DMS153 treated with DMSO at 0.1 percent for 48 hours (cell line): Measurements from ENCODE around the gene P2RX5.
A peak's percentile ranks its signal among the peaks of the same experiment; 100 is the strongest.

Experiments
- DNase-seq: peaks from one replicate; lab custom pipeline; 2025; ENCODE audit not compliant: unreplicated experiment; lab: John Stamatoyannopoulos, UW

P2RX5 gene

DNA sequence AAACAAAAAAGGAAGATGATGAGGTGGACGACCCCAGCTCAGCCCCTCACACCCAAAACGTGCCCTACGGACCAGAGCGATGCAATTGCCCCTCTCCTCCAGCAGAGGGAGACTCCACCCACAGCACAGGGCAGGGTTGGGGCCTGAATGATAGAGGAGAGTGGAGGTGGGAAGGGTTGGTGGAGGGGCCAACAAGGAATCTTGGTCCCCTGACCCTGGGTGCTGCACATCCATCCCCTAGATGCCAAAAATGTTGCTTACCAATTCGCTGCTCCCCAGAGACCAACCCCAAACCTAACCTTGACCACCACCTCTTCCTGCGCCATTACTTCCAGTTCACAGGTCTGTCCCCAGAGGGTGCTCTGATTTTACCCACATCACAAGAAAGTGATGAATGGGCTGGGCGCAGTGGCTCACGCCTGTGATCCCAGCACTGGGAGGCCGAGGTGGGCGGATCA is 12.9 kb downstream of the P2RX5 start:
- no peak for DNase-seq

DNA sequence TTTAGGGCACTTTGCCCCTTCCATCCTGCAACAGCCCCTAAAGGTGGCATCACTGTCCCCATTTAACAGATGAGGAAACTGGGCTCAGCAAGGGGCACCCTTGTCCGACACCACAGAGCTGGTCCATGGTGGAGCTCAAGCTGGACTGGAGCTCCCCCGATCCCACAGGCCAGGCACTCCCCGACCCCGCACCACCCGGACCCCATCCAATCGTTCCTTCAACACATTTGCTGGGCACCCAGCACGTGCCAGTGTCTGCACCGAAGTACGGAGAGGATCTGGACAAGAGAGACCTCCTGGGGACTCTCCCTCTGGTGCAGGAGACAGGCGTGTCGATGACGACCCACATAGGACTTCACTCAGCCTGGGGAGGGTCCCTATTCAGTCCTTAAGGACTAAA is 13.9 kb downstream of the P2RX5 start:
- no peak for DNase-seq

DNA sequence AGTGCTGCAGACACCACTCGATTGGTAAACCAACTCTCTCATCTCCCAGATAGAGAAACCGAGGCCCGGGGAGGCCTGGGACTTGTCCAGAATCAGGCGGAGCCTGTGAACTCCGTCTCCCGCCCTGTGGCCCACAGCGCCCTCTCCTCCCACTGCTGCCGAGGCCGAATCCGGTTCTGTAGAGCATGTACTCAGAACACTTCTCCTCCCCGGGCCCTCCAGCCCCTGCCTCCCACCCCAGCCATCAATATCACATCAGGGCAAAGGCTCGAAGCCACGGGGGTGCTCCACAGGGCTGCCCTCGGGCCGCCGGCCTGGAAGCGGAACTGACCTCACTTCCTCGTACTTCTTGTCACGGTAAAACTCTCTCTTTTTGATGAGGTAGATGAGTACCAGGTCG is 14.4 kb downstream of the P2RX5 start:
- DNase-seq: no peak

DNA sequence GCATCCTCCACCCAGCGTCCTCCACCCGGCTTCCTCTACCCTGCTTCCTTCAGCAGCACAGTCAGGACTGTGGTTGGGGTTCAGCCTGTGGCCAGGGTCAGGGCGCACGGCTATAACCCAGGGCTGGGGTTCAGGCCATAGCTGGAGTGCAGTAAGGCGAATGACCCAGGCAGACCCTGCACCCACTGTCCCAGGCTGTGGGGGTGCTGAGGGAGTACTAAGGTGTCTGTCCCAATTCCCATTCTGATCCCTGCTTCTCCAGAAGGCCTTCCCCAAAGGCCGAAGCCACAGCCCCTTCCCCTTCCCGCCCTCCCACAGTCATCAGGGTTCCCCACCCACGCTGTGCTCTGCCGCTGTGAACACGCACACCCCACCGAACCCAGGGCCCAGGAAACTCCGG is 14.9 kb downstream of the P2RX5 start:
- DNase-seq: no peak

DNA sequence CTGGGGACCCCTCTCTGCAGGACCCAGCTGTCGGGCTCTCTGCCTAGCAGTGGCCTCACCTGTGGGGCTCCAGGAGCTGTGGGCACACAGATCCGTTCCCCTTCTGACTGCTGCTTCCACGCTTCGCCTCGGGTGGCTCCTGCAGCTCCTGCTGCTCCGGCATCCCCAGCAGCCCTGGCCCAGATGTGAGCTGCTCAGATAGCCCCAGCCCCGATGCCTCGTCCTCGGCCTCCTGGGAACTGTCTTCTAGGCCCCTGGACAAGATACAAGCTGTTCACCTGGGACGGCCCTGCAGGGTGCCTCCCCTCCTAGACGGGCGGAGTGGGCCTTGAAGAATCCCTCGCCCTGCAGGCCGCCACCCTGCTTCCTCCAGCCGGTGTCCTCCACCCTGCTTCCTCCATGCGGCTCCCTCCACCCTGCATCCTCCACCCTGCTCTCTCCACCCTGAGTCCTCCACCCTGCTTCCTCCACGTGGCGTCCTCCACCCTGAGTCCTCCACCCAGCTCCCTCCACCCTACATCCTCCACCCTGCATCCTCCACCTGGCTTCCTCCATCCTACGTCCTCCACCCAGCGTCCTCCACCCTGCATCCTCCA is 16.3 kb downstream of the P2RX5 start:
- DNase-seq: no peak

DNA sequence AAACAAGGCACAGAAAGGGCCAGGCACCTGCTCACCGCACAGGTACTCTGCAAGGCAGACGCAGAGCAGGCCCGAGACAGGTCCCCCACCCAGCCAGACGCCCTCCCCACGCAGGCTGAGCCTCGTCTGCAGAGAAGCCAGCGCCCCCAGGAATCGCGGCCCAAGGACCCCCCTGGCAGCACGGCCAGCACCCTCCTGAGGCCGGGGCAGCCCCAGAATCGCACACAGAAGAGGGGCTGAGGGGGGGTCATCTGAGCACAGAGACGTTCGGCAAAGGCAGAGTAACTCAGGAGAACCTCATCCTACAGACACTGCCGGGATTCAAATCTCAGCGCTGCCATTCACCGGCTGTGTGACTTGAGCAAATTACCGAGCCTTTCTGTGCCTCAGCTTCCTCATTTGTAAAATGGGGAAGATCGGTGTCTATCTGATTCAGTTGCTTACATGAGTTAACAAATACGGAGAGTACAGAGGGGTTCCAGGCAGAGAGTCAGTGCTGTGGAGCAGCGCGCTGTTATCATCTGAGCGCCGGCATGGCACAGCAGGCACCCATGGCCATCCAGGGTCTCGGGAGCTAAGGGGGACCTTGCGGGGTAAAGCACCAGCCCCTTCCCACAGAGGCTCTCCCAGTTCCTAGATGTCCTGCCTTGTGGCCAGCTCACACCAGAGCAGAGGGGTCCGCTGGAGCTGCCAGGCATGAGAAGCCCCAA is 17.0 kb downstream of the P2RX5 start:
- DNase-seq: no peak

DNA sequence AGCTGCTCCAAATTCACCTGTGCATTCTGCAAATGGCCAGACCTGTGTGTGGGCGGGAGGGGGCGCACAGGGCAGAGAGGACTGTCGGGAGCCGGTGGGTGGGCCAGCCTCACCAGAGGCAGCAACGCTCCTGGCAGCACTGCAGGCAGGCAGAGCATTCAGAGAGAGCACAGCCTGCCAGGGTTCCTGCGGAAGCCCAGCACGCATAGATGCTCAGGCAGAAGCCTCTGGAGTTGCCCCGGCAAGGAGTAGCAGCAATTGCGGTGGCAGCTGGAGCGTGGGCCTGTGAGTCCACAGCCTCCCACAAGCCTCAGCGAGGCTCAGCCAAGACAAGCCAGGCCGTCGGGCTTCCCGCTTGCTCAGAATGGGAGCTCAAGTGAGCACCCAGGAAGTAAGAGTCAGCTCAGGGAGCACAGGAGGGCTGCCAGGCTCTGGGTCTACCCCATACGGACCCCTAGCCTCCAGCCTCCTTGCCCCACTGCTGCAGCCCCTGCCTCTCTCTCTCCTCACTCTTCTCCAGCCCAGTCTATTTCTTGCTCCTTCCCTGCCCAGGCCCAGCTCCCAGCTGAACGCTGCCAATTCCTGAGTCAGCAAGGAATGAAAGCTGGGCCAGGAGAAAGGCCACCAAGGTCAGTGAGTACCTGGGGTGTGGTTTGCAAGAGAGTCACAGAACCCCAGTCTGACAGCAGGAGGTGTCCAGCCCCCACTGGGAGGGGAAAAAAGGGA is 17.7 kb downstream of the P2RX5 start:
- DNase-seq: no peak

DNA sequence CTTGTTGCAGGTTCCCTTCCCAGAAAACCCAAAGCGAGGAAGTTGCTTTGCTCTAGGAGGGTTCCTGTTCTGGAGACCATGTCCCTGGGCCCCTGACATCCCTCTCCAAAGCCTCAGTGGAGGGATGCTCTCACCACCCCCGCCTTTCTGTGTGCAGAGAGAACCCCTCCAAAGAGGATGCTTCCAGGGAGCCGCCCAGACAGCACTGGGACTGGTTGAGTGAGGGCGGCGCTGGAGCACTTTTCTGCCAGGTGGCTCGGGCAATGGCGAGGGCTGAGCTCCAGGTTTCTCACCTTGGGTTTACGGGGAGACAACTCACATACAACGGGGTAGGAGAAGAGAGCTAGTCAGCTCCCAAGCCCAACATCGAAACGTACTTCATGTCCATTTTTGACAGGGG is 20.1 kb downstream of the P2RX5 start:
- no peak for DNase-seq

DNA sequence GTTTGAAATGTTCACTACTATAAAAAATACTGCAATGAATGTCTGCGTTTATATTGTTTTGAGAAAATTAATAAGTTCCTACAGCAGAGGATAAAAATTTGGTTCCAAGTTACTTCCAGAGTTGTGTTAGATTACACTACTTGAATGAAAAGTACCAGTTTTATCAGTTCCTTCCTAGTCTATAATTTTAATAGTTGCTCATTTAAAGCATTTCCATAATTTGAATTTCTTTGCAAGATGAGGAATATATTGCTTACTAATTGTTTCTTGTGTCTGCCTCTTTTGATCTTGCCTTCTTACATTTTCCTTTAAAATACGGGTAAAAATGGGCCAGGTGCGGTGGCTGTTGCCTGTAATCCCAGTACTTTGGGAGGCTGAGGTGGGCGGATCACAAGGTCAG is 23.4 kb downstream of the P2RX5 start:
- no peak for DNase-seq

DNA sequence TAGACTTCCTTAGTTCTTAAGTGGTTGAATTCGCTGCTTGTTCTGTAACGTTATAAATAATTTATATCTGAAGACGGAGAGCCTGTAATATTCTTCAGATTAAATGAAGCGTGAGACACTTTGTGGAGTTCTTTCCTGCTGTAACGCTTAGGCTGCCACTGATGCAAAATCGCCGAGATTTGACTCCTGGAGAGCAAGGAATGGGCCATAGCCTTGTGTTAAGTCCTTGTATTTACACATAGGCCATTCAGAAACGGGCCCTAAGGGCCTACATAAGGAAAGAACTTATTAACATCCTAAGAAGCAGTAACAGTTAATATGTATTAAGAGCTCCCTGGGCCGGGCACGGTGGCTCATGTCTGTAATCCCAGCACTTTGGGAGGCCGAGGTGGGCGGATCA is 26.4 kb downstream of the P2RX5 start:
- no peak for DNase-seq

DNA sequence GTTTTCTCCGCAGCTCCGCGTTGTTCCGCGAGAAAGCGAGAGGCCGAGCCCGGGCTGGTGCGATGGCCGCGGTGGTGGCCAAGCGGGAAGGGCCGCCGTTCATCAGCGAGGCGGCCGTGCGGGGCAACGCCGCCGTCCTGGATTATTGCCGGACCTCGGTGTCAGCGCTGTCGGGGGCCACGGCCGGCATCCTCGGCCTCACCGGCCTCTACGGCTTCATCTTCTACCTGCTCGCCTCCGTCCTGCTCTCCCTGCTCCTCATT is 26.9 kb downstream of the P2RX5 start:
- DNase-seq: no peak

DNA sequence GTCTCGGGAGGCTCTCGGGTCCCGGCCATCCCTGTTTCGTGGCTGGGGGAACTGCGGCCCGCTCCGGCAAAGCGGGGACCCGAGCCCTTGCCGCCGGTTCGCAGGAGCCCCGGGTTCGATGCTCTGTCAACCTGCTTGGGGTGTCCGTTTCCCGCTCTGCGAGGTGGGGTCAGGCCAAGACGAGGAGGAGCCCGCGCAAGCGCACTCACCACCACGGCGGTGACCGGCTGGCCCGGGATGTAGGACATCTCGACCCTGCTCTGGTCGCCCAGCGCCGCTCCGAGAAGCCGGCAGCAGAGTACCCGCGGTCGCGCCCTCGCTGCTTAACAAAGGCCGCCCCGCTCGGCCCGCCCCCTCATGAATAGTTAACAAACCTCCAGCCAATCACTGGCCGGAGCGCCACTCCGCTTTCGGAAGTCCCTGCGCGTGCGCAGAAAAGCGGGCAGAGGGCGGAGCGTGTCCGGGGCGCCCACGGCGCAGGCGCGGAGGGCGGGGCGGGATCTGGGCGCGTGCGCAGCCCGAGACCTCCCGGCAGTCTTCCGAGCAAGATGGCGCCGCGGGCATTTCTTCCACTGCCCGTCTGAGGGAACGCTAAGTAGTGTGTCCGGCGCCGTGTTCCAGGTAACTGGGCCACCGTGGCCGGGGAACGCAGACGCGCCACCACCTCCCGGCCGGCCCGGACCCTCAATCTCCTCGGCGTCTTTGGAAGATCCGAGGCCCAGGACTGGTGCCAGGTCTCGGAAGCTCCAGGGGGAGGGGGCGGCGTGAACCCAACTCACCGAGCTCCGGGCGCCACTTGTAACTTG is 27.5 kb downstream of the P2RX5 start, which contains the start of the genes EMC6 and TAX1BP3:
EMC6 (plus strand) TSS at position 534 of the 806 bp plus-strand sequence. CDS start 335 bp downstream, outside the sequence.
TAX1BP3 (minus strand) TSS at position 300 of the 806 bp plus-strand sequence; CDS start at position 248, 52 bp downstream.
- DNase-seq: peak; percentile 64

DNA sequence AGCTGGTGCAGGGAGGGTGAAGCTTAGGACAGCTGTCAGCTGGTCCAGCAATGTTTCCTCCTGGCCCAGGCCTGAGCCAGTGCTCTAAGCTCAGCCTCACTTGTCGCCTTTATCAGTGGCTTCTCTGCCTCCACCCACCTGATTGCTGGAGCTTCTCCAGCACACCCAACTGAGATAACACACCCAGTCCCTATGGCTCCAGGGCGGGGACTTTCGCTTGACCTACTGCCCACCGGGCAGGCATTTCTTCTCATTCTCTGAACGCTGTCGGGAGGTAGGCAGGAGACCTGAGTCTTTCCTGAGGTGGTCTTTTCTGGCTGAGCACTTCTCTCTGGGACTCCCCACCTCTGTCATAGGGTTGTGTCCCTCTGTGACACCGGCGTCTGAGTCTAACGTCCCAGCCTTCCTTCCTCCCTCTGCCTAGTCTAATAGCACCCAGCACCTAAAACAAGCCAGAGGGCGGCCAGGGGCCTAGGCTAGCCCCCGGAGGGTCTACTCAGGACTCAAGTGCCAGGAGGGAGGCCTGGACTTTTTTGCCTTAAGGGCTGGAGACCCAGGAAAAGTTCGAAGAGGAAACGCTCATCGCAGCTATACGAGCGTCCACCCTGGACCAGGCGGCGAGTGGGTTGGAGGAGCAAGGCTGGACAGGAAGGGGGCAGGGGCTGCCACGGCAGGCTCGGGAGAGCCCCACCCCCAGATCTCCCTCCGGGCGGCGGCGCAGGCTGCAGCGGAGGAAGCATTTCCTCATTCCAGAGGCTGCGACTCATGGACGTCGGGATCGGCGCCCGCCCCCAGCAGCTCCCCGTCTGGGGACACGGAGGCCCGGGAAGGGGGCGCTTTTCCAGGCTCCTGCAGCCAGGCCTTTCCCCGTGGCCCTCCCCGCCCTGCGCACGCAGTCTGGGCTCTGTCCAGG is 28.3 kb downstream of the P2RX5 start:
- DNase-seq: no peak

DNA sequence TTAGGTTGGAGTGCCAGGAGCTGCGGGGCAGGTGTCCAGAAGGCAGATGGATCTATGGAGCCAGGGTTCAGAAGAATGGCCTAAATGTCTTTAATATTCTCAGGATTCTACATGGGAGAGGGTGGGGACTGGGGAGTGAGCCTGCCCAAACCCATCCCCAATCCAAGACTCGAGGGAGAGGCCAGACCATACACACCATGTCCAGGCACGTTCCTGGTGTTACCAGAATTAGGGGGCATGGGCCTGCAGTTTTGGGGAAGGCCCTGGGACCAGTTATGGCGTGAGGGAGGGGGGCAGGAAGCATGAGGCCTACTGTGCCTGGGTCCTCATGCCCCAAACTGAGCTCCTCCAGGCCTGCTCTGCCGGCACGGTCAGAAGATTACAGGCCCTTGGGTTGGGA is 29.4 kb downstream of the P2RX5 start:
- no peak for DNase-seq

DNA sequence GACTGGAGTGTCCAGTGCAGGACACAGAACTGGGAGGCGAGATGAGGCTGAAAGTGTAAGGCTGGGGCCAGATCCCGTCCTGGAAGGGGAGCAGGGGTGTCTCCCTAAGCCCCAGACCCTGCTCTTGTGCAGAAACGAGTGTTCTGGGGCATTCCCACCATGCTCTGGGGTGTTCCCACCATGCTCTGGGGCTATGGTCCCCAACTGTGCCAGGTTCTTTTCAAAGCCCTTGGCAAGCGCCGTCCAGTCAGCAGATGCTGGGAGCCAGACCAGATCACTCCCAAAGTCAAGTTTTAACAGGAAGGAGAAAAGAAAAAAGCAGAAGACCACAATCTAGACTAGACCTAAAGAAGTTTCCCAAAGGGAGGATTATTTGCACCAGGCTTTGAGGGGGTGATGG is 30.1 kb downstream of the P2RX5 start:
- no peak for DNase-seq

DNA sequence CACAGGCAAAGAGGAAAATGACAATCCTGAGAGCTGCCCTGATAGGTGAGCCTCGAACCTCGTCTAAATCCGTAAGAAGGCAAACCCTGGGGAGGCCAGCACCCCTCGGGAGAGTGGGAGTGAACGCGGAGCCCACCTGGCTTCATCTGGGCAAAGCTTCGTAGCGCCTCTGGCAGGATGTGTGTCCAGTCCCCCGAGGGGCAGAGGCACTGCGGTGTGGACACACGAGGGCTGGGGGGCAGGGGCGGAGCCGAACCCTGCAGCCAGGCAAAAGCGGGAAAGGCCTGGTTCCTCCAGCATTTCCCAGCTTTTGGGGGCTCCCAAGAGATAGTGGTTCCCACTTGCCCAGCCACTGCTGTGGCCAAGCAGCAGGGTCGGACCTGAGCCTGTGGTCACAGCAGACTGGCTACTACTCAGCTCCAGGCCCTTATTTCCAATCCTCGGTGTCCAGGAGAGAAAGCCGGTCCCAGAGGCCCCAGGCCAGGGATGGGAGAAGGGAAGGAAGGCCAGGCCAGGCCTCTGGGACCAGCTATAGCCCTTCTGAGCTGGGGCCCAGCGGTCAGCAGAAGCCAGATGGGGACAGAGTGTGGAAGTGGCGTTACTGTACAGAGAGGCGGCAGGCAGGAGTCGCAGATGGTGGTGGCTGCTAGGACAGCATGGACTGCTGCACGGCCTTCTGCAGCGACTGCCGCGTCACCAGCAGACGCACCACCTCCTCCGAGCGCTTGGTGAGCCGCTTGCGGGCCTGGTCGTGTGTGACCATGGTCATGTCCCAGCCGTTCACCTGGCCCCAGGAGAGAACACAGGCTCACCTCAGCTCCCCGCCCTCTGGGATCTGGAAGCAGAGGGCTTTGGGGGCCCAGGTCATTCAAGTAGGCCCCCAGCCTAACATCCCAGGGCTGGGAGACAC is 32.6 kb downstream of the P2RX5 start:
- DNase-seq: no peak

DNA sequence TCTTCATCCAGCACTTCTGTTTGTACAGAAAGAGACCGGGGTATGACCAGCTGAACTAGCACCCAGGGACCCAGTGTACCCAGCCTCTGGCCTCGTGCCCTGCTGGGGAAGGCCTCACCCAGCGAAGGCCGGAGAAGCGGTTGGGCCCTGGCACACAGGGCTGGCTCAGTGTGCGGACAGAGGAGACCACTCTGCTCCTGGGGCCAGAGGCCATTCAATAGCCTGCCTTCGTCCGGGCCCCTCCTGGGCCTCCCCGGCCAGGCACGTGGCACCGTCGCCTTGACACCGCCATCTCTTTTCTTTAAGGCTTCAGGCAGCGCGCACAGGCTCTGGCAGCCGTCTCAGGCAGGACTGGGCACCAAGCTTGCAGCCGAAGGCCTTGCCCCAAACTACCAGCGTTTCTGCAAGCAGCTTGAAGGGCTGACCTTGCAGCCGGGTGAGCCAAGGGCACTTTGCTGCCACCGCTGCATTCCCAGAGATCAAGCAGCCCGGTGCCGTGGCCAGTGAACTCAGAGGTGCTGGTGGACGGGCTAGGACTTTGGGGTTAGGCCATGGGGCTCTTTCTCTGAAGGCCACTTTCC is 35.6 kb downstream of the P2RX5 start:
- DNase-seq: no peak

DNA sequence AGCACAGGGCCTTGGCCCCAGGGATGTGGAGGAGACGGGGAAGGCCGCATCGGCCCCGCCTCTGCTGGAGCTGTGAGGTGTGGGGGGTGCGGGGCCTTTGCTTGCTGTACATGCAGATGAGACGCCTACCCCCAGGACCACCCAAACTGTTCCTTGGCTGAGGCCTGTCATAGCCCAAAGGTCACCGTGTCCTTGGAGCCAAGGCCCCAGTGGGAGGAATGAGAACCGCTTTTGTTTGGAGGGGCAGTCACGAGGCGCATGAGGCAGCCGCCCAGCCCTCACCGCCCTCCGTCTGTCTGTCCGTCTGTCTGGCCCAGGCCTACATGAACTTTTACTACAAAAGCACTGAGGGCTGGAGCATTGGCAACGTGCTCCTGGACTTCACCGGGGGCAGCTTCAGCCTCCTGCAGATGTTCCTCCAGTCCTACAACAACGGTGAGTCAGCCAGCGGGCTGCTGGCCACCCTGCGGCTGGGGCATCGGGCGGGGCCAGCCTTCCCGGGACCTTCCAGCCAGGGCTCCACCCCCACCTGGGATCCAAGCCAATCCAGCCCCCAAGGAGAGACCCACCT is 36.3 kb downstream of the P2RX5 start:
- DNase-seq: no peak
